KOPT-K1 (cell line): Measurements from ENCODE around the gene SLC28A2.

ENCODE experiments used
- H3K27ac ChIP-seq: fragments of 200-600 bp; sonication (generic); 2 replicates; pipeline ENCODE4 v1.5.1; 2016; ENCODE audit warnings: antibody characterized with exemption, mild to moderate bottlenecking, low read depth, low read length; ENCODE audit not compliant: poor library complexity, severe bottlenecking
- H3K36me3 ChIP-seq: fragments of 200-600 bp; sonication (generic); 2 replicates; pipeline ENCODE4 v1.5.1; 2017; ENCODE audit warnings: antibody characterized with exemption, mild to moderate bottlenecking, low read length, moderate library complexity; ENCODE audit not compliant: insufficient read depth
- H3K9me3 ChIP-seq: fragments of 200-600 bp; sonication (generic); 2 replicates; pipeline ENCODE4 v1.5.1; 2017; ENCODE audit warnings: antibody characterized with exemption, low read length, mild to moderate bottlenecking; ENCODE audit not compliant: insufficient read depth, poor library complexity, severe bottlenecking

The SLC28A2 gene, protein sequence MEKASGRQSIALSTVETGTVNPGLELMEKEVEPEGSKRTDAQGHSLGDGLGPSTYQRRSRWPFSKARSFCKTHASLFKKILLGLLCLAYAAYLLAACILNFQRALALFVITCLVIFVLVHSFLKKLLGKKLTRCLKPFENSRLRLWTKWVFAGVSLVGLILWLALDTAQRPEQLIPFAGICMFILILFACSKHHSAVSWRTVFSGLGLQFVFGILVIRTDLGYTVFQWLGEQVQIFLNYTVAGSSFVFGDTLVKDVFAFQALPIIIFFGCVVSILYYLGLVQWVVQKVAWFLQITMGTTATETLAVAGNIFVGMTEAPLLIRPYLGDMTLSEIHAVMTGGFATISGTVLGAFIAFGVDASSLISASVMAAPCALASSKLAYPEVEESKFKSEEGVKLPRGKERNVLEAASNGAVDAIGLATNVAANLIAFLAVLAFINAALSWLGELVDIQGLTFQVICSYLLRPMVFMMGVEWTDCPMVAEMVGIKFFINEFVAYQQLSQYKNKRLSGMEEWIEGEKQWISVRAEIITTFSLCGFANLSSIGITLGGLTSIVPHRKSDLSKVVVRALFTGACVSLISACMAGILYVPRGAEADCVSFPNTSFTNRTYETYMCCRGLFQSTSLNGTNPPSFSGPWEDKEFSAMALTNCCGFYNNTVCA

DNA sequence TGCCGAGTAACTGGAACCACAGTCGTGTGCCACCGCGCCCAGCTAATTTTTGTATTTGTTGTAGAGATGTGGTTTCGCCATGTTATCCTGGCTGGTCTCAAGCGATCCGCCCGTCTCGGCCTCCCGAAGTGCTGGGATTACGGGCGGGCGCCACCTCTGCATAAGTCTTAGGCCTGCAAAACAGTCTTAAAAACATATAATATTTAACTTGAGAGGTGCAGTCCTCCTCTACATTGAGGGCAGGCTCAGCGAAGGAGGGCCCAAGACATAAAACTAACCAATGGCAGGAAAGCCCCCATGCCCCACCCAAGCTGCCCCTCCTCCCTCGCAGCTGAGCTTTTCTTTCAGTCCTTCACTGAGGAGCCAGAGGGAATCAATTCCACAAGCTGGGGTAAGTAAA lies at the start of gene SLC28A2:
Gene SLC28A2, plus strand, starts transcription at position 347 of the 400 bp plus-strand sequence. CDS start 982 bp downstream, outside the sequence.
- Histone ChIP-seq H3K27ac (no peak within 1 kb of the TSS), H3K36me3 (no peaks in the 10 kb centered on the region)

DNA sequence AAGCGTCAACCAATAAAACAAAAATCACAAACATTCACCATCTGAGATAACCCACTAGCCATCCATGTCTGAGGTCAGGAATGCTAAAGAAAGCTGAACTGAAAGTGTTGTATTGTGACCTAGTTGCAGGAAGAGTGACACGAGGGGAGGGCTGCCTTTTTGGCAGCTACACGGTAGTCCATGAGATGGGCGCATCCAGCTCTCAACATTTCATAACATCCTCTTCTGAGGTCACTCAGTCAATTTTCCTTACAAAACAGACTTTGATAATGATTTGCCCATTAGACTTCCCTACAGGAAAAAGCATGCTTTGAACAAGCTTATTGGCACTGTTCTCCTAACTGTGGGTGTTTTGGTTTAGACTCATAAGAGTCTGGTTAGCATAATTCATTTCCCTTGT lies 48.9 kb upstream of the SLC28A2 start:
- Histone ChIP-seq H3K27ac (no peak overlapping the region), H3K9me3 (no peaks in the 10 kb centered on the region), H3K36me3 (no peaks in the 10 kb centered on the region)

More for the DNA sequence above, at the start of gene SLC28A2:
- no peaks in the 10 kb centered on the region for H3K9me3 ChIP-seq

DNA sequence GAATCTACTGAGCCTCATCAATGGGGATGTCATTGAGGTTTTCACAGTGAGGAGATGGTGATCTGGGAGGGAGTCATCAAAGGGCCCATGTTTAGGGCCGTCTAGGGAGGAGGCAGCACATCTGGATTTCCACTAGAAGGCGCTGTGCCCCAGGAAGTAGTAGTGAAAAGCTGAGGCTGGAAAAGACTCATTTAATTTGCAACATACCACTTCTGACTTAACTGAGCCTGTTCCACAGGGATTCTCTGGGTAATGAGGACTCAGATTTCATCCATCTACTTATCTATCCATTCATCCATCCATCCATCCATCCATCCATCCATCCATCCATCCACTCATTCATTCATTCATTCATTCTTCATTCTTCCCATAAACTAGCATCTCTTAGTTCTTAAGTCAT lies 46.8 kb upstream of the SLC28A2 start:
- Histone ChIP-seq H3K9me3 (no peaks in the 10 kb centered on the region), H3K36me3 (no peaks in the 10 kb centered on the region), H3K27ac (no peak overlapping the region)

DNA sequence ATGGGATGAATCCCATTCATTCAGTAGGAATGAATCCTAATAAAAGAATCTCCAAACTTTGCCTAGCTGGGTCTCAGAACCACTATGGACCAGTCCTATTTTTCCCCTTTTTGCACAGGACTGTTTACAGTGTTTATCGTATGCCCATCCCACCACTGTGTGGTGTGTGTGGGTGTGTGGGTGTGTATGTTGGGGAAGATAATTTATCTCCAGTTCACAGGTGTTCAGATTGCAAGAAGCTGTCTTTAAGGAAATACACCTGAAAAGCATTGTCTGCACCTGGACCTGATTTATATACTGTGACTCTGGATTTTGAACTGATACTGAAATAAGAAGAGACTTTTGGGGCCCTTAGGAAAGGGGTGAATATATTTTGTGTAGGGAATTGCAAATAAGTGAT lies 39.5 kb upstream of the SLC28A2 start:
- Histone ChIP-seq H3K9me3 (no peaks in the 10 kb centered on the region), H3K36me3 (no peaks in the 10 kb centered on the region), H3K27ac (no peak overlapping the region)

DNA sequence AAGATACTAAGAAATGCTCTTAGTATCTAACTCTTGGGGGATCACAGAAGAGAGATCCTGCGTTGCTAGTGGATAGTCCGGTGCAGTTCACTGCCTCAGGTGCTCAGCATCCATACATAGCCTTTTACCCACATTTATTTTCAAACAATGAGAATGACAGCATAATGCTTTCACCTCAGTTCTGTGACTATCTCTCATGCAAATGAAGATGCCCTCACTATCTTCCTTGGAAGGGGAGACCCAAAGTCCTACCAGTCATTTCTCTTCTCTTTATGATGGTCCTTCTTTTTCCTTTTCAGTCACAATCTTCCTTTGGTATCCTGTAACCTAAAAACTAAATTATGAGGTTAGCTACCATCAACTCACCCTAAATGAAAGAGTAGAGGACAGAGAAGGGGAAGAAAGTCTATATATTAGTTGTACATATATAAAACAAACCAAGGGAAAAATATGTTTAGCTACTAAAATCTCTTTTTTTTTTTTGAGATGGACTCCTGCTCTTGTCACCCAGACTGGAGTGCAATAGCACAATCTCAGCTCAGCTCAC lies 30.9 kb upstream of the SLC28A2 start:
- Histone ChIP-seq H3K9me3 (no peaks in the 10 kb centered on the region), H3K36me3 (no peaks in the 10 kb centered on the region), H3K27ac (no peak overlapping the region)

DNA sequence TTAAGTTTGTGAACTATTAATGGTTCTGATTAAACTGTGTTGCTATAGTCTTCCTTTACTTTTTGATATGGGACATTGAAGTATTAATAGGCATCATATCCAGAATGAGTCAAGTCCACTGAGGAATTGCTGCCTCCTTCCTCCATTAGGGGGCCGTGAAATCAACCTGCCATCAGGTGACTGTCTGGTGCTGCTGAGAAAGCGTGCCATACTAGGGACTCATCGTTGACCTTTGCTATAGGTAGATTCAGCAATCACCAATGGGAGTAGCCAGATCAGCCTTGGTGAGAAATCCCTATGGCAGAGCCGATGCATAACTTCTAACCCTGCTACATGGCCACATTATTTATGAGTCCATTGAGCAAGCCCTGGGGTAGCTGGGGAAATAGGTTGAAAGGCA lies 30.1 kb upstream of the SLC28A2 start:
- no peaks in the 10 kb centered on the region for H3K9me3 ChIP-seq
- H3K27ac ChIP-seq: no peak overlapping the region
- H3K36me3 ChIP-seq: no peaks in the 10 kb centered on the region

DNA sequence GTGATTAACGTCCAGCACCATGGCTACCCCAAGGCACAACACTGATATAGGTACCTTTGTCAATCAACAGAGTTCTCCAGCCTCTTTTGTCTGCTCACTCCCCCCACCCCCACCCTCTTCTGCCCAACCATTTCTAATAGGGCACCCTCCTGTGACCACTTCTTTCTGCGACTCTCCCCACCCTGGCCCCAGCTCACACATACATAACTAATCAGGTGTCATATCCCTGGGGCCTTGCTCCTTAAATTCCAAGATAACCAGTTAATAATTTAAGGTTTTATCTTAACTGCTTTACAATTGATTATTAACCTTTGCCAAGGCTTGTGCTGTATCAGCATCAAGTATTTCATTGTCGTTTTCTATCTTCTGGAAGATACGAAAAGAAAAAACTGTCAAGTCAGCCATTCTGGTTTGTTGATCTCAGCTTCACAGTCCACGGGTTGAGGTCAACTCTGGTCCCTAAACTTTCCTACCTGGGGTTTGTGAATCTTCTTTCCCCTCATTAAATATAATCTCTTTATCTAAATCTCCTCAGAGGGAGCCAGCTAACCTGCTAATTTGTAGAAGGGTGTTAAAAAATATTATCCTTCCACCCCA lies 27.3 kb upstream of the SLC28A2 start:
- Histone ChIP-seq H3K36me3 (no peaks in the 10 kb centered on the region), H3K9me3 (no peaks in the 10 kb centered on the region), H3K27ac (no peak overlapping the region)

DNA sequence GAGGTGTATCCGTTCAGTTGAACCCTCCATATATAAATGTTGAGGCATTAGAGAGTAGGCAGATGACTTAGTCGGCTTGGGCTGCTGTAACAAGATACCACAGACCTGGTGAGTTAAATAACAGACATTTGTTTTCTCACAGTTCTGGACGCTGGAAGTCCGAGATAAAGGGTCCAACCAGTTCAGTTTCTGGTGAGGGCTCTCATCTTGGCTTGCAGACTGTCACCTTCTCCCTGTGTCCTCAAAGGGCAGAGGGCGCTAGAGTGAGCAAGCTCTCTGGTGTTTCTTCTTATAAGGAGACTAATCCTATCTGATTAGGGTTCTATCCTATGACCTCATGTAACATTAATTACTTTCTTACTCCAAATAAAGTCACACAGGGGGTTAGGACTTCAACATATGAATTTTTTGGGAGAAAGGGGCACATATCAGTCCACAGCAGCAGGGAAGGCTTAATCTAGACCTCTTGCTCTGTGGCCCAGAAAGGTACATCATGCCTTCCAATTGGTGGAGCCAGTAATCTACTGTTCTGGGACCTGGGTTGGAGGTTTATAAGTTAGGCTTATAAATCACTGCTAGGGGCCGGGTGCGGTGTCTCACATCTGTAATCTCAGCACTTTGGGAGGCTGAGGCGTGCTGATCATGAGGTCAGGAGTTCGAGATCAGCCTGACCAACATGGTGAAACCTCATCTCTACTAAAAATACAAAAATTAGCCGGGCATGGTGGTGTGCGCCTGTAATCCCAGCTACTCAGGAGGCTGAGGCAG lies 26.3 kb upstream of the SLC28A2 start:
- Histone ChIP-seq H3K27ac (no peak overlapping the region), H3K9me3 (no peaks in the 10 kb centered on the region), H3K36me3 (no peaks in the 10 kb centered on the region)

DNA sequence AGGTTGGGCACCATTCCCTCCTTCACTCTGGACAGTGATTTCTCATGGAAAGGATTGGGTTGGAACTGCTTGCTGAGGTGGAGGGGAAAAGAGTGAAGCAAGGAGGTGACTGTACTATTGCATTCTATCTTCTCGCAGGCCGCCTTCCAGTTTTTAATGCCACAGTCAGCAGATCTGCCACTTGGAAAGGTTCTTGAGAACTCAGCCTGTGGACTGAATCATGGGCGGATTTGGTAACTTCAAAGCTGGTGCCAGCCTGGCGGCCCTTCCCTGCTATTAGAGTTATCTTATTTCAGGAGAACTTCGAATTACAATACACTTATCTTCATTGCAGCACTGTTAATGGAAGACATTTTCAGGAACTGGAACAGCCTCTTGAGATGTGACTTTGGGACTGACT lies 23.1 kb upstream of the SLC28A2 start:
- Histone ChIP-seq H3K9me3 (no peaks in the 10 kb centered on the region), H3K27ac (no peak overlapping the region), H3K36me3 (no peaks in the 10 kb centered on the region)

DNA sequence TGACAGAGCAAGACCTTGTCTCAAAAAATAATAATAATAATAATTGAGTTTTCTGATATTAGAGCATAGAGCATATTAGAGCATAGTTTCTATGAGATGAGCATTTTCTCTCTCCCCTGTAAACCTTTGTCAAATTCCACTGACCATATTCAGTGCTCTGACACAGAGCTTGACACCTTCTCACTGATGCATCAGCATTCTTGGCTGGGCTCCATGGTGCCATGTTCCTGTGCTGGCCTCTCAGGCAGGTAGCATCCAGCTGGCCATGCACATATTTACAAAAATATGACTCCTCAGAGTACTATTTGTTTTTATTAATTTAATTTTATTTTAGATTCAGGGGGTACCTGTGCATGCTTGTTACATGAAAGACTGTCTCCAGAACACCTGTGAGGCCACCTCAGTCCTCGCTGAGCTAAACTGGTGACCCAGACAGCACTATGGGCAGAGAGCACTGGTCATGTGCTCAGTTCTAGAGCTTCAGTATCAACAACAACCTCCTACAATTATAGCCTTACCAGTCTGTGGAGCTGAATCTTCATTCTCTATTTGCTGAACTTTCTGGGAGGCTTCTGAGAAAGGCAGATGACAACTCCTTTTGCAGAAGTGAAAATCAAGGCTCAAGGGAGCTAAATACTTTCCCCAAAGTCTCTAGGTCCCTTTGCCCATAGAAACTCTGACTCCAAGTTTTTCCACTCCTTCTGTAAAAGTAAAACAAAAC lies 21.6 kb upstream of the SLC28A2 start:
- Histone ChIP-seq H3K36me3 (no peaks in the 10 kb centered on the region), H3K27ac (no peak overlapping the region), H3K9me3 (peaks cover 11% of the 10 kb centered on the region)

DNA sequence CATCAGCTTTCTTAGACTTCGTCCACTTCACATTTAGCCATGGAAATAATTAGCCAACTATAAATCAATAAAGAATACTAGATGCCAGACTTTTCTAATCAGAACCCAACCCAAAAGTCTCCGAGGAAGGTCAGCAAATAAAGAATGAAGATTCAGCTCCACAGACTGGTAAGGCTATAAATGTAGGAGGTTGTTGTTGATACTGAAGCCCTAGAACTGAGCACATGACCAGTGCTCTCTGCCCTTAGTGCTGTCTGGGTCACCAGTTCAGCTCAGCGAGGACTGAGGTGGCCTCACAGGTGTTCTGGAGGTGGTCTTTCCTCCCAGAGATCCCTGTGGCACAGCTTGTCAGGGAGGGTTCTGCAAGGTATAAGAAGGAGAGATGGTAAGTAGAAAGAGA lies 20.9 kb upstream of the SLC28A2 start:
- Histone ChIP-seq H3K27ac (no peak overlapping the region), H3K36me3 (no peaks in the 10 kb centered on the region), H3K9me3 (peaks cover 11% of the 10 kb centered on the region)

DNA sequence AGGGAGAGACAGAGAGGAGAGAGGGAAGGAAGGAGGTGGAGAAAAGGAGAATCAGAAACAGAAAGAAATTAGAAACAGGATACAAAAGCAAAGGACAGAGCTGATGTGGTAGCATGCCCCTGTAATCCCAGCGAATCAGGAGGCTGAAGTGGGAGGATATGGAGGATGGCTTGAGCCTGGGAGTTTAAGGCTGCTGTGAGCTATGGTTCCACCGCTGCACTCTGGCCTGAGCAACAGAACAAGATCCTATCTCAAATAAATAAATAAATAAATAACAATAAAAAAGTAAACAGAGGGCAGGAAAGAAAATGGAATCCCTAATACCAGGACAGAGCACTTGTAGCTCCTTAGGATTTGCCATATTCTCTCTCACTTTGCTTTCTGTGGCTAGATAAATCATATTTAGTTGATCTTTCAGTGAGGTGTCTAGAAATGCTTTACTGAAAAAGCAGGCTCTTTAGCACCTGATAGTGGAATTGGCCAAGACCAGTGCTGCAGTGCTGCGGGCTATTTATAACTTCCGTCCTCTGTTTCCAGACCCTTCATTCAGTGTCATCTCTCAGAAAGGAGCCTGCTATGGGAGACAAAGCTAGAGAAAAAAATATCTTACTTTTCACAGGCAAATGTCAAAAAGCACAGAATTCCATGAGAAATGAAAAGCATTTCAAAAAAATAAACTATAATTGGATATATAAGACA lies 20.0 kb upstream of the SLC28A2 start:
- Histone ChIP-seq H3K27ac (no peak overlapping the region), H3K36me3 (no peaks in the 10 kb centered on the region), H3K9me3 (peaks cover 11% of the 10 kb centered on the region)

DNA sequence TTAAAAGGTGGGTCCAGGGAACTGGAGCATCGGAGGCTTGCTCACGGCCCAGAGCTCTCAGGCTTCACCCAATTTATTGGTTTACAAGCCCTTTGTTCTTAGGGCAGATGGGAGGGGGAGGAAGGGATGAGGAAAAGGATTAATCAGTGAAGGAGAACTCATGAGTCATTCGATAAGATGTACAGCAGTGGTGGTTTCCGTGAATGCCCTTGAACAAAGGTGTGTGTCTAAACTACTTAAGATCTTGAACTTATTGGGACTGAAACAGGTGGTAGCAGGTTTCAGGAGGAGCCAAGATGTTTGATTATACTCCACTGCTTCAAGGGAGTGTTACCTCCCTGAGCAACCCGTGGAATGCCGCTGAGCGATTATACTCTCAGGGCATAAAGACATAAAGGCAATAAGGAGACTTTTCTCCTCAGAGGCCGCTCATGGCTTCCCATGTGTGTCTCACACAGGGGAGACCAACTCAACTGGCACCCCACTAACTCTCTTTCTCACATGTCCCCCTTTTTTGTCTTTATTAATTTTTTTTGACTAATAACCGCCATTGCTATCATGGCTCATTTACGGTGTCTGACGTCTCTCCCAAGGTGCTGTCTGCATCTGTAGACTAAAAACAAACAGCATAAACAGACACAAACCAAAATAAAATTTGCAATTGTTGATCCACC lies 17.3 kb upstream of the SLC28A2 start:
- Histone ChIP-seq H3K27ac (no peak overlapping the region), H3K36me3 (no peaks in the 10 kb centered on the region), H3K9me3 (peaks cover 11% of the 10 kb centered on the region)
